H9 (cell line): ENCODE data around the gene TMEM141. TPM values are rescaled to one million over a fixed set of nuclear protein-coding genes. Genes with fewer than 3 reads are reported as not detected.

Source experiments
- DNase-seq: peaks from one replicate; pipeline ENCODE4 v3.0.0-alpha.2; 2017
- H2AFZ ChIP-seq: one replicate; pipeline ENCODE4 v1.6.1; 2013; ENCODE audit warnings: mild to moderate bottlenecking, low read length, control low read depth, moderate library complexity
- H2AK5ac ChIP-seq: 2 replicates; pipeline ENCODE4 v1.6.1; 2013; ENCODE audit warnings: low read length, control low read depth, mixed read lengths; ENCODE audit not compliant: insufficient read length
- H2BK120ac ChIP-seq: one replicate; pipeline ENCODE4 v1.6.1; 2013; ENCODE audit warnings: low read depth, mild to moderate bottlenecking, low read length, control low read depth, inconsistent platforms; ENCODE audit not compliant: poor library complexity, severe bottlenecking
- H2BK12ac ChIP-seq: 2 replicates; pipeline ENCODE4 v1.6.1; 2013; ENCODE audit warnings: low read length, control low read depth, mixed read lengths, low read depth; ENCODE audit not compliant: insufficient read length
- H2BK15ac ChIP-seq: 2 replicates; pipeline ENCODE4 v1.6.1; 2013; ENCODE audit warnings: low read depth, low read length, control low read depth
- H2BK20ac ChIP-seq: one replicate; pipeline ENCODE4 v1.6.1; 2013; ENCODE audit warnings: low read depth, mild to moderate bottlenecking, low read length, control low read depth, inconsistent platforms; ENCODE audit not compliant: poor library complexity, severe bottlenecking
- H2BK5ac ChIP-seq: 2 replicates; pipeline ENCODE4 v1.6.1; 2013; ENCODE audit warnings: low read length, control low read depth, mixed read lengths; ENCODE audit not compliant: insufficient read length
- H3K14ac ChIP-seq: 2 replicates; pipeline ENCODE4 v1.6.1; 2013; ENCODE audit warnings: low read length, control low read depth; ENCODE audit not compliant: insufficient read depth
- H3K18ac ChIP-seq: 2 replicates; pipeline ENCODE4 v1.6.1; 2013; ENCODE audit warnings: low read depth, mild to moderate bottlenecking, mixed read lengths, low read length, control low read depth; ENCODE audit not compliant: insufficient read length
- H3K23ac ChIP-seq: 2 replicates; pipeline ENCODE4 v1.6.1; 2013; ENCODE audit warnings: low read length, control low read depth, mixed read lengths, low read depth; ENCODE audit not compliant: insufficient read length
- H3K23me2 ChIP-seq: 2 replicates; pipeline ENCODE4 v1.6.1; 2013; ENCODE audit warnings: low read depth, mild to moderate bottlenecking, mixed read lengths, low read length, control low read depth; ENCODE audit not compliant: insufficient read length, poor library complexity, severe bottlenecking
- H3K27ac ChIP-seq: 2 replicates; pipeline ENCODE4 v1.5.1; 2013; ENCODE audit warnings: low read length, control low read depth, mixed read lengths, low read depth; ENCODE audit not compliant: insufficient read length
- H3K27me3 ChIP-seq: 2 replicates; pipeline ENCODE4 v1.6.1; 2013; ENCODE audit warnings: low read length, control low read depth, inconsistent platforms; ENCODE audit not compliant: insufficient read depth
- H3K4ac ChIP-seq: 2 replicates; pipeline ENCODE4 v1.6.1; 2013; ENCODE audit warnings: low read depth, mild to moderate bottlenecking, control low read depth, inconsistent platforms, low read length, moderate library complexity
- H3K4me1 ChIP-seq: 2 replicates; pipeline ENCODE4 v1.6.1; 2013; ENCODE audit warnings: low read length, control low read depth, inconsistent platforms; ENCODE audit not compliant: insufficient read depth
- H3K4me2 ChIP-seq: 2 replicates; pipeline ENCODE4 v1.6.1; 2013; ENCODE audit warnings: low read length, control low read depth, mixed read lengths; ENCODE audit not compliant: insufficient read length, insufficient read depth
- H3K56ac ChIP-seq: 2 replicates; pipeline ENCODE4 v1.6.1; 2013; ENCODE audit warnings: low read depth, mild to moderate bottlenecking, mixed read lengths, low read length, control low read depth; ENCODE audit not compliant: insufficient read length
- H3K79me1 ChIP-seq: 2 replicates; pipeline ENCODE4 v1.6.1; 2013; ENCODE audit warnings: low read depth, mild to moderate bottlenecking, moderate library complexity, low read length, control low read depth, inconsistent platforms; ENCODE audit not compliant: insufficient read depth, poor library complexity, severe bottlenecking
- H3K79me2 ChIP-seq: 2 replicates; pipeline ENCODE4 v1.6.1; 2013; ENCODE audit warnings: low read length, control low read depth, inconsistent platforms; ENCODE audit not compliant: insufficient read depth
- H3K9ac ChIP-seq: 2 replicates; pipeline ENCODE4 v1.6.1; 2013; ENCODE audit warnings: low read length, control low read depth, mixed read lengths; ENCODE audit not compliant: insufficient read length; ENCODE audit errors: extremely low read depth
- H3K9me3 ChIP-seq: one replicate; pipeline ENCODE4 v1.6.1; 2013; ENCODE audit warnings: low read depth, low read length, inconsistent platforms; ENCODE audit not compliant: control insufficient read depth
- H3T11ph ChIP-seq: one replicate; pipeline ENCODE4 v1.6.1; 2013; ENCODE audit warnings: mild to moderate bottlenecking, low read length, control low read depth, inconsistent platforms
- H4K20me1 ChIP-seq: one replicate; pipeline ENCODE4 v1.6.1; 2013; ENCODE audit not compliant: control insufficient read depth, insufficient read length, insufficient read depth
- H4K5ac ChIP-seq: 2 replicates; pipeline ENCODE4 v1.6.1; 2013; ENCODE audit warnings: low read depth, mild to moderate bottlenecking, mixed read lengths, low read length, control low read depth; ENCODE audit not compliant: insufficient read length
- H4K8ac ChIP-seq: replicated peaks from 2 replicates; pipeline ENCODE4 v1.6.1; 2013; ENCODE audit warnings: low read length, control low read depth, mixed read lengths, low read depth; ENCODE audit not compliant: insufficient read length
- H4K91ac ChIP-seq: 2 replicates; pipeline ENCODE4 v1.6.1; 2013; ENCODE audit warnings: low read depth, mild to moderate bottlenecking, moderate library complexity, mixed read lengths, low read length, control low read depth; ENCODE audit not compliant: insufficient read length
- H3K27ac Mint-ChIP-seq, 3 experiments: 2 replicates in 2 of 3; 3 replicates in 1 of 3; pipeline ENCODE4 v1.8.0; 2020 to 2021; ENCODE audit warnings: mixed read lengths in 3 of 3, mild to moderate bottlenecking in 1 of 3, moderate library complexity in 1 of 3
- H3K27me3 Mint-ChIP-seq: 2 replicates; pipeline ENCODE4 v1.8.0; 2021; ENCODE audit warnings: low read depth, mild to moderate bottlenecking, moderate library complexity, mixed read lengths
- H3K36me3 Mint-ChIP-seq, 3 experiments: 2 replicates in 2 of 3; 3 replicates in 1 of 3; pipeline ENCODE4 v1.8.0; 2020 to 2021; ENCODE audit warnings: low read depth in 3 of 3, mixed read lengths in 3 of 3; ENCODE audit not compliant: insufficient read depth in 1 of 3
- H3K4me1 Mint-ChIP-seq, 2 experiments: 2 replicates each; pipeline ENCODE4 v1.8.0; 2020; ENCODE audit warnings: mixed read lengths in 2 of 2
- H3K4me3 Mint-ChIP-seq, 2 experiments: 2 replicates in 1 of 2; 3 replicates in 1 of 2; pipeline ENCODE4 v1.8.0; 2020 to 2021; ENCODE audit warnings: mild to moderate bottlenecking in 2 of 2, mixed read lengths in 2 of 2, moderate library complexity in 1 of 2
- H3K9me3 Mint-ChIP-seq, 2 experiments: 2 replicates in 1 of 2; 3 replicates in 1 of 2; pipeline ENCODE4 v1.8.0; 2020; ENCODE audit warnings: mild to moderate bottlenecking in 2 of 2, mixed read lengths in 2 of 2, moderate library complexity in 1 of 2
- CTCF ChIP-seq: fragments of 200-600 bp; sonication (generic); conservative IDR thresholded peaks from 3 replicates; pipeline ENCODE4 v1.8.0; 2021; ENCODE audit warnings: antibody characterized with exemption, mild to moderate bottlenecking
- total RNA-seq: library from RNA; stranded (reverse); gene quantifications from 2 replicates; pipeline ENCODE4 v1.2.1, GENCODE V29; 2021

Gene TMEM141
- total RNA-seq, 1 experiment from 2014 or later = 55.2 TPM

- Mint-ChIP-seq H3K4me1 (peaks cover 0 to 3% of the 10 kb centered on the region in 2 experiments; a peak in 1 of 4 replicates), H3K9me3 (peaks cover 20 to 22% of the 10 kb centered on the region in 2 experiments), H3K27me3 (peaks cover 21% of the 10 kb centered on the region), H3K4me3 (no peak overlapping the region), H3K36me3 (peaks cover 2 to 15% (median 2%) of the 10 kb centered on the region in 3 experiments; a peak in 6 of 7 replicates), H3K27ac (no peak overlapping the region)
- TF ChIP-seq CTCF = no peak
- H4K91ac ChIP-seq = no peak overlapping the region
- H3K9ac ChIP-seq = no peak overlapping the region
- no peak overlapping the region for H3T11ph ChIP-seq
- no peak overlapping the region for H3K18ac ChIP-seq
- no peak overlapping the region for H2BK120ac ChIP-seq
- H3K27ac ChIP-seq = no peak overlapping the region
- no peak overlapping the region for H2BK20ac ChIP-seq
- H4K20me1 ChIP-seq = no peaks in the 10 kb centered on the region
- no peak overlapping the region for H2BK12ac ChIP-seq
- H3K4ac ChIP-seq = no peak overlapping the region
- no peaks in the 10 kb centered on the region for H3K23me2 ChIP-seq
- H2BK15ac ChIP-seq = no peak overlapping the region
- no peaks in the 10 kb centered on the region for H3K79me1 ChIP-seq
- H3K4me2 ChIP-seq = no peak overlapping the region
- no peak overlapping the region for H2AFZ ChIP-seq
- no peaks in the 10 kb centered on the region for H3K9me3 ChIP-seq
- H3K56ac ChIP-seq = no peak overlapping the region
- H2AK5ac ChIP-seq = no peak overlapping the region
- no peaks in the 10 kb centered on the region for H3K79me2 ChIP-seq
- H4K8ac ChIP-seq = no peak overlapping the region
- H3K23ac ChIP-seq = no peak overlapping the region
- H3K14ac ChIP-seq = no peak overlapping the region
- no peak overlapping the region for H2BK5ac ChIP-seq
- DNase-seq = no peak
- no peaks in the 10 kb centered on the region for H3K4me1 ChIP-seq
- H4K5ac ChIP-seq = no peak overlapping the region
- no peaks in the 10 kb centered on the region for H3K27me3 ChIP-seq
Observed at GRCh38 chr9:136751814-136752213, 39.3 kb upstream of the TMEM141 start.
